SU-DHL-6 (cell line): Measurements from ENCODE around the gene ZNF316.
A peak's percentile ranks its signal among the peaks of the same experiment; 100 is the strongest.

ENCODE experiments used
- H2AFZ ChIP-seq: fragments of 200-600 bp; sonication (generic); 2 replicates; pipeline ENCODE4 v1.6.1; 2014; ENCODE audit warnings: low read depth, mild to moderate bottlenecking, moderate library complexity, mixed read lengths, antibody characterized with exemption, low read length; ENCODE audit not compliant: severe bottlenecking
- H3F3A ChIP-seq: fragments of 200-600 bp; shearing (Covaris generic); 2 replicates; pipeline ENCODE4 v1.6.0; 2016; ENCODE audit warnings: antibody characterized with exemption, mild to moderate bottlenecking; ENCODE audit not compliant: insufficient read depth
- H3K27ac ChIP-seq: fragments of 200-600 bp; sonication (generic); 2 replicates; pipeline ENCODE4 v1.5.1; 2016; ENCODE audit warnings: low read depth, mild to moderate bottlenecking, low read length, moderate library complexity, mixed read lengths
- H3K27me3 ChIP-seq: fragments of 200-600 bp; sonication (generic), shearing (Covaris generic); 2 replicates; pipeline ENCODE4 v1.6.0; 2014; ENCODE audit warnings: mild to moderate bottlenecking, low read length
- H3K36me3 ChIP-seq: fragments of 200-600 bp; sonication (generic); 2 replicates; pipeline ENCODE4 v1.6.1; 2014; ENCODE audit warnings: mild to moderate bottlenecking, low read length, mixed read lengths
- H3K4me2 ChIP-seq: fragments of 300-600, 200-600 bp; shearing (Covaris generic), sonication (generic); 2 replicates; pipeline ENCODE4 v1.6.0; 2014; ENCODE audit warnings: low read length, low read depth, mild to moderate bottlenecking; ENCODE audit not compliant: poor library complexity, severe bottlenecking
- H3K4me3 ChIP-seq: fragments of 200-600 bp; sonication (generic); 2 replicates; pipeline ENCODE4 v1.5.1; 2014; ENCODE audit warnings: antibody characterized with exemption, low read length, mild to moderate bottlenecking, mixed read lengths; ENCODE audit not compliant: insufficient read depth, poor library complexity, severe bottlenecking
- H3K79me2 ChIP-seq: fragments of 200-600 bp; sonication (generic); 2 replicates; pipeline ENCODE4 v1.6.1; 2014; ENCODE audit warnings: mild to moderate bottlenecking, low read length, moderate library complexity; ENCODE audit not compliant: insufficient read depth
- H3K9ac ChIP-seq: fragments of 200-600 bp; sonication (generic); 2 replicates; pipeline ENCODE4 v1.7.0; 2014; ENCODE audit warnings: mild to moderate bottlenecking, low read length
- H3K9me2 ChIP-seq: fragments of 200-600 bp; sonication (generic); replicated peaks from 2 replicates; pipeline ENCODE4 v1.6.1; 2014; ENCODE audit warnings: low read length; ENCODE audit not compliant: insufficient read depth
- H3K9me3 ChIP-seq: fragments of 200-600 bp; sonication (generic); 2 replicates; pipeline ENCODE4 v1.6.1; 2014; ENCODE audit warnings: low read length, mixed read lengths; ENCODE audit not compliant: insufficient read depth
- H4K20me1 ChIP-seq: fragments of 200-600 bp; sonication (generic); 2 replicates; pipeline ENCODE4 v1.6.1; 2014; ENCODE audit warnings: low read depth, mild to moderate bottlenecking, antibody characterized with exemption, low read length, moderate library complexity, mixed read lengths
- CTCF ChIP-seq: fragments of 200-600 bp; sonication (generic); IDR thresholded peaks from one replicate; pipeline ENCODE4 v1.5.1; 2017; ENCODE audit warnings: antibody characterized with exemption, mild to moderate bottlenecking, low read length, moderate library complexity; ENCODE audit not compliant: insufficient read depth, poor library complexity, severe bottlenecking
- EZH2phosphoT487 ChIP-seq: fragments of 200-600 bp; sonication (generic), shearing (Covaris generic); conservative IDR thresholded peaks from 2 replicates; pipeline ENCODE4 v1.6.1; 2018; ENCODE audit warnings: mild to moderate bottlenecking, antibody characterized with exemption, low read length, moderate library complexity, mixed read lengths

ZNF316 gene

GRCh38 chr7:6622134-6622710 is 14.9 kb upstream of the ZNF316 start:
- no peaks in the 10 kb centered on the region for H3K79me2 ChIP-seq
- no peaks in the 10 kb centered on the region for H3K36me3 ChIP-seq
- no peaks in the 10 kb centered on the region for H4K20me1 ChIP-seq
- no peaks in the 10 kb centered on the region for H3F3A ChIP-seq
- no peak overlapping the region for H2AFZ ChIP-seq
- H3K27ac ChIP-seq = no peak overlapping the region
- H3K9me3 ChIP-seq = no peaks in the 10 kb centered on the region
- no peaks in the 10 kb centered on the region for H3K9me2 ChIP-seq
- no peaks in the 10 kb centered on the region for H3K27me3 ChIP-seq
- no peak overlapping the region for H3K4me3 ChIP-seq
- no peak for TF ChIP-seq CTCF
- TF ChIP-seq EZH2phosphoT487 = no peak
- H3K9ac ChIP-seq = no peak overlapping the region
- H3K4me2 ChIP-seq = no peak overlapping the region

GRCh38 chr7:6623589-6624245 is 13.4 kb upstream of the ZNF316 start:
- Histone ChIP-seq H3K9me3 (no peaks in the 10 kb centered on the region), H3F3A (no peaks in the 10 kb centered on the region), H3K9ac (peak overlapping the region; percentile 10; the same call in 1 of the 2 replicates), H4K20me1 (no peaks in the 10 kb centered on the region), H3K9me2 (no peaks in the 10 kb centered on the region), H2AFZ (peak overlapping the region; percentile 21), H3K27me3 (no peaks in the 10 kb centered on the region), H3K27ac (no peak overlapping the region), H3K36me3 (no peaks in the 10 kb centered on the region), H3K4me3 (no peak overlapping the region), H3K4me2 (peak overlapping the region; percentile 5), H3K79me2 (no peaks in the 10 kb centered on the region)
- TF ChIP-seq CTCF (no peak), EZH2phosphoT487 (no peak)

DNA sequence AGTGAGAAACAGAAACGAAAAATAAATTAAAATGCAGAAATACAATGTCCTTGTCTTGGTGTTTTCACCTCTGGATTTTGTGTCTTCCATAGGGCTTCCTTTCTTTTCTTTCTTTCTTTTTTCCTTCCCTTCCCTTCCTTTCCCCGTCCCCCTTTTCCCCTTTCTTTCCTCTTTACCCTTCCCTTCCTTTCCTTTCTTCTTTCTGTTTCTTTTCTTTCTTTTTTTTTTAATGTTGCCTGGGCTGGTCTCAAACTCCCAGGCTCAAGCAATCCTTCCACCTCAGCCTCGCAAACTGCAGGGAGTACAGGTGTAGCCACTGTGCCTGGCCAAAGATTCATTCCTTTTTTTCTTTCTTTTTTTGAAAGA is 12.9 kb upstream of the ZNF316 start:
- Histone ChIP-seq H3K4me3 (no peak overlapping the region), H2AFZ (peak overlapping the region; percentile 21), H3K27ac (no peak overlapping the region), H3K9ac (peak overlapping the region; percentile 10; the same call in 1 of the 2 replicates), H3K9me2 (no peaks in the 10 kb centered on the region), H4K20me1 (no peaks in the 10 kb centered on the region), H3F3A (no peaks in the 10 kb centered on the region), H3K79me2 (no peaks in the 10 kb centered on the region), H3K27me3 (no peaks in the 10 kb centered on the region), H3K4me2 (peak overlapping the region; percentile 5), H3K36me3 (no peaks in the 10 kb centered on the region), H3K9me3 (no peaks in the 10 kb centered on the region)
- TF ChIP-seq EZH2phosphoT487 = no peak
- no peak for TF ChIP-seq CTCF
